HCT116 (cell line): Measurements from ENCODE around the gene DENND11. TPM values are rescaled to one million over a fixed set of nuclear protein-coding genes. Genes with fewer than 3 reads are reported as not detected.
A peak's percentile ranks its signal among the peaks of the same experiment; 100 is the strongest.

ENCODE experiments used
- ATAC-seq: fragments of 200-7000 bp; cut with Tn5 transposase; 2 replicates; pipeline ENCODE4 v1.9.1; 2020; ENCODE audit warnings: mild to moderate bottlenecking, moderate library complexity
- BruUV-seq: library from RNA; stranded (reverse); fragments of 400-500 nt; replicated peaks from 2 replicates; lab custom pipeline; 2021; lab: Mats Ljungman, UMichigan
- CTCF ChIA-PET: fragments of 300-600 bp; sonication (Branson Sonifier 250); formaldehyde crosslinking; loops from one replicate; lab custom pipeline; 2021; ENCODE audit warnings: antibody characterized with exemption; lab: Charles Lee
- POLR2A ChIA-PET: fragments of 300-600, 350-600 bp; sonication (Branson Sonifier 250); formaldehyde crosslinking; loops from one replicate; lab custom pipeline; 2021; ENCODE audit warnings: antibody characterized with exemption; lab: Charles Lee
- RAD21 ChIA-PET, 2 experiments: fragments of 300-600 bp; sonication (Branson Sonifier 250); formaldehyde crosslinking; loops; one replicate each; lab custom pipeline; 2023; ENCODE audit warnings: low total read pairs in 2 of 2; ENCODE audit not compliant: uncharacterized antibody in 2 of 2, unreplicated experiment in 2 of 2, low non-redundant PET in 1 of 2; lab: Charles Lee
- DNase-seq: peaks from one replicate; pipeline ENCODE4 v3.0.0-alpha.2; 2010; ENCODE audit warnings: low read depth, low spot score
- H2AFZ ChIP-seq: fragments of 200-600 bp; shearing (Covaris generic), sonication (generic); 2 replicates; pipeline ENCODE4 v1.6.1; 2017; ENCODE audit warnings: low read depth, mixed run types, mixed read lengths, antibody characterized with exemption, low read length; ENCODE audit not compliant: poor library complexity, severe bottlenecking
- H3K27ac ChIP-seq: 2 replicates; pipeline ENCODE4 v1.5.1; 2012; ENCODE audit warnings: low read depth, low read length
- H3K27me3 ChIP-seq: fragments of 200-600 bp; sonication (generic); 2 replicates; pipeline ENCODE4 v1.6.1; 2016; ENCODE audit warnings: mixed run types, low read length, mixed read lengths; ENCODE audit not compliant: insufficient read depth
- H3K36me3 ChIP-seq, 2 experiments: fragments of 200-500 bp in 1 of 2; fragments of 200-600 bp in 1 of 2; sonication (Bioruptor generic) in 1 of 2; sonication (generic) in 1 of 2; 2 replicates each; pipeline versions ENCODE4 v1.5.1 to v1.6.1; 2014 to 2016; ENCODE audit warnings: low read length in 2 of 2, inconsistent platforms in 1 of 2, mixed read lengths in 1 of 2, mixed run types in 1 of 2; ENCODE audit not compliant: insufficient read depth in 2 of 2, control insufficient read depth in 1 of 2
- H3K4me1 ChIP-seq, 2 experiments: fragments of 200-600 bp in 1 of 2; sonication (generic) in 1 of 2; 2 replicates each; pipeline versions ENCODE4 v1.5.1 to v1.6.1; 2012 to 2017; ENCODE audit warnings: low read length in 2 of 2, inconsistent platforms in 1 of 2, mild to moderate bottlenecking in 1 of 2, mixed read lengths in 1 of 2, mixed run types in 1 of 2, moderate library complexity in 1 of 2; ENCODE audit not compliant: insufficient read depth in 2 of 2, control insufficient read depth in 1 of 2
- H3K4me2 ChIP-seq: fragments of 200-600 bp; sonication (generic); 2 replicates; pipeline ENCODE4 v1.6.1; 2017; ENCODE audit warnings: mixed run types, low read length, mixed read lengths
- H3K4me3 ChIP-seq, 2 experiments: fragments of 200-600 bp in 1 of 2; sonication (generic) in 1 of 2; replicated peaks in 1 of 2; 2 replicates each; pipeline ENCODE4 v1.5.1; 2011 to 2016; ENCODE audit warnings: low read length in 2 of 2, control low read depth in 1 of 2, low read depth in 1 of 2, mild to moderate bottlenecking in 1 of 2, mixed read lengths in 1 of 2, mixed run types in 1 of 2
- H3K79me2 ChIP-seq: fragments of 200-600 bp; sonication (generic); 2 replicates; pipeline ENCODE4 v1.6.1; 2017; ENCODE audit warnings: mild to moderate bottlenecking, mixed run types, low read length, moderate library complexity, mixed read lengths; ENCODE audit not compliant: insufficient read depth
- H3K9ac ChIP-seq: fragments of 200-600 bp; sonication (generic); 2 replicates; pipeline ENCODE4 v1.6.1; 2016; ENCODE audit warnings: low read length, mixed read lengths
- H3K9me2 ChIP-seq: fragments of 200-600 bp; sonication (generic), shearing (Covaris generic); 2 replicates; pipeline ENCODE4 v1.6.1; 2017; ENCODE audit warnings: mixed run types, mild to moderate bottlenecking, moderate library complexity; ENCODE audit not compliant: insufficient read depth
- H3K9me3 ChIP-seq, 2 experiments: fragments of 200-500 bp in 1 of 2; fragments of 200-600 bp in 1 of 2; sonication (Bioruptor generic) in 1 of 2; sonication (generic) in 1 of 2; 2 replicates each; pipeline ENCODE4 v1.6.1; 2014 to 2017; ENCODE audit warnings: low read length in 2 of 2, mixed read lengths in 2 of 2, inconsistent platforms in 1 of 2, low read depth in 1 of 2, mild to moderate bottlenecking in 1 of 2, mixed run types in 1 of 2, moderate library complexity in 1 of 2; ENCODE audit not compliant: control insufficient read depth in 1 of 2, insufficient read depth in 1 of 2
- H4K20me1 ChIP-seq: fragments of 200-600 bp; sonication (generic), shearing (Covaris generic); 2 replicates; pipeline ENCODE4 v1.6.1; 2017; ENCODE audit warnings: mixed run types, mild to moderate bottlenecking, moderate library complexity; ENCODE audit not compliant: insufficient read depth
- CBX3 ChIP-seq: IDR thresholded peaks from 2 replicates; pipeline ENCODE4 v1.6.1; 2012; ENCODE audit warnings: low read depth
- EGR1 ChIP-seq: IDR thresholded peaks from 2 replicates; pipeline ENCODE4 v1.6.1; 2012; ENCODE audit warnings: low read depth
- ELF1 ChIP-seq: IDR thresholded peaks from 2 replicates; pipeline ENCODE4 v1.6.1; 2012; ENCODE audit warnings: low read depth, borderline replicate concordance
- EZH2 ChIP-seq: fragments of 200-600 bp; sonication (generic); IDR thresholded peaks from 2 replicates; pipeline ENCODE4 v1.6.1; 2017; ENCODE audit warnings: antibody characterized with exemption, mixed run types
- EZH2phosphoT487 ChIP-seq: fragments of 200-600 bp; IDR thresholded peaks from 2 replicates; pipeline ENCODE4 v1.6.1; 2018; ENCODE audit warnings: antibody characterized with exemption, borderline replicate concordance
- FOSL1 ChIP-seq: IDR thresholded peaks from 2 replicates; pipeline ENCODE4 v1.6.1; 2012; ENCODE audit warnings: low read depth
- POLR2A ChIP-seq: IDR thresholded peaks from 2 replicates; pipeline ENCODE4 v1.7.0; 2011; ENCODE audit warnings: borderline replicate concordance; ENCODE audit not compliant: insufficient read depth, insufficient read length; ENCODE audit errors: extremely low read depth
- POLR2AphosphoS5 ChIP-seq: IDR thresholded peaks from 2 replicates; pipeline ENCODE4 v1.6.1; 2011; ENCODE audit warnings: mild to moderate bottlenecking, low read depth, low read length, moderate library complexity
- RAD21 ChIP-seq: IDR thresholded peaks from 2 replicates; pipeline ENCODE4 v1.6.1; 2012; ENCODE audit warnings: low read depth, mild to moderate bottlenecking
- YY1 ChIP-seq: IDR thresholded peaks from 2 replicates; pipeline ENCODE4 v1.6.1; 2011; ENCODE audit warnings: low read length, low read depth, moderate library complexity, mild to moderate bottlenecking; ENCODE audit not compliant: insufficient replicate concordance; ENCODE audit errors: extremely low read depth
- ZFX ChIP-seq: fragments of 450-650 bp; IDR thresholded peaks from 2 replicates; pipeline ENCODE4 v1.6.1; 2017
- ZNF274 ChIP-seq: fragments of 200-500 bp; sonication (Bioruptor generic); IDR thresholded peaks from 2 replicates; pipeline ENCODE4 v1.6.1; 2014; ENCODE audit warnings: mild to moderate bottlenecking, low read depth, low read length, inconsistent platforms
- intact Hi-C: fragments of 100-400 bp; cut with micrococcal nuclease; formaldehyde crosslinking; loops from 2 replicates; pipeline ENCODE4 v1.10.0; 2022
- total RNA-seq: library from RNA; stranded (reverse); gene quantifications from one replicate; pipeline ENCODE4 v1.2.1, GENCODE V29; 2021; ENCODE audit not compliant: unreplicated experiment
- TF ChIP-seq, protein P1 (sequence below): IDR thresholded peaks from 2 replicates; pipeline ENCODE4 v1.6.1; 2012; ENCODE audit warnings: low read depth
- TF ChIP-seq, protein P2 (sequence below): IDR thresholded peaks from 2 replicates; pipeline ENCODE4 v1.6.1; 2012
- TF ChIP-seq, protein P3 (sequence below), 3 experiments: fragments of 200-600 bp in 1 of 3; sonication (generic) in 1 of 3; IDR thresholded peaks in 2 of 3; conservative IDR thresholded peaks in 1 of 3; 2 replicates each; pipeline ENCODE4 v1.5.1; 2012 to 2017; ENCODE audit warnings: low read depth in 2 of 3, low read length in 2 of 3, antibody characterized with exemption in 1 of 3, borderline replicate concordance in 1 of 3, control low read depth in 1 of 3, mild to moderate bottlenecking in 1 of 3, mixed read lengths in 1 of 3, mixed run types in 1 of 3, moderate library complexity in 1 of 3; ENCODE audit not compliant: insufficient read depth in 1 of 3

Gene DENND11
- total RNA-seq, 1 experiment from 2014 or later = 23.4 TPM

DNA sequence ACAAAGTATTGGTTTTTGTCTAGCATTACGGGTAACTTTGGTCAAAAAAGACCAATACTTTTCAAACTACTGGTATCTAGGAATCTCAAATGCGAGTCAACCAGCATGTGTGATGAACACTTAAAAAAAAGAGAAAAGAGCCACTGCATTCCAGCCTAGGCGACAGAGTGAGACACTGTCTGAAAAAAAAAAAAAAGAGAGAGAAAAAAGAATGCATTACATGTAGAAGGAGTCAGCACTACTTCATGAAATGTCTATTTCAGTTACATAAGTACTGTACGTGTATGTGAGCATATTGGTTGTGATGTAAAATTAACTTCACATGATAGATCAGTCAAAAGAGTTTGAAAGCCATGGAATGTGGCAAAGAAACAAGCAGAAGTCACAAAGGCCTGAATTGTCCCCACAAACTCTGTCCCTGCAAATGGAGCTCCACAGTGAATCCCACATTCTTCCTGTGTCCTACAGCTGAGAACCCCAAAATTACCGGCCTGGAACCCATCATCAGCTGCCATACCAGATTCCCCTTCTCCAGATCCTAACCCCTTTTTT is 1.6 kb downstream of the DENND11 start:
- no peak overlapping the region for H3K4me3 ChIP-seq
- CTCF ChIA-PET = no interaction called here
- TF ChIP-seq ELF1 = no peak
- no peak for TF ChIP-seq ZFX
- no peak for TF ChIP-seq FOSL1
- no peak for TF ChIP-seq EZH2
- no peak for TF ChIP-seq EGR1
- no peak for TF ChIP-seq CBX3
- TF ChIP-seq RAD21 = no peak
- TF ChIP-seq POLR2AphosphoS5 = no peak
- TF ChIP-seq, all 23 proteins: peak for 0

DNA sequence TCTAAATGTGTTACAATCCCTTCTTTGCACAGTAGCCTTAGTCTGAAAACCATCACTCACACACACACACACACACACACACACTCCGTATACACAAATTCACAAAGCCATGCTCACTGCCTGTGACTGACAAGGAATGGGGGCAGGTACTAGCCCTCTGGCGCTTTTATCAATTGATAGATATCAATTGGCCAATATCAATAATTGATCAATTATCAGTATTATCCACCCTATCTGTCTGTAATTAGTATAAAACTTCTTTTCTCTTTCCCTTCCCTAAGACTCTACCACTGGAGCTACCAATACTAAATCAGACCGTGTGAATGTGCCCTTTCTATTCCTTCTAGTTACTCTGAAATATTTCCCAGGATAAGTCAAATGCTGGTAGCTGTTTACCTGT is 2.1 kb downstream of the DENND11 start:
- Histone ChIP-seq H3K79me2 (peaks cover 3% of the 10 kb centered on the region; the same call in 1 of the 2 replicates), H2AFZ (no peak overlapping the region), H4K20me1 (no peaks in the 10 kb centered on the region), H3K4me2 (no peak overlapping the region), H3K9me3 (no peaks in the 10 kb centered on the region), H3K9me2 (no peaks in the 10 kb centered on the region), H3K4me3 (no peak overlapping the region), H3K27ac (no peak overlapping the region), H3K9ac (no peak overlapping the region), H3K4me1 (peaks cover 8 to 14% of the 10 kb centered on the region in 2 experiments; a peak in 2 of 4 replicates), H3K27me3 (no peaks in the 10 kb centered on the region), H3K36me3 (no peaks in the 10 kb centered on the region)
- RAD21 ChIA-PET = no interaction called here
- CTCF ChIA-PET = no interaction called here
- intact Hi-C loops = no loop called here
- no TSS peak for BruUV-seq
- no peak for ATAC-seq
- POLR2A ChIA-PET = no interaction called here
- no peak for DNase-seq
- TF ChIP-seq YY1 = no peak
- TF ChIP-seq ELF1 = no peak
- TF ChIP-seq POLR2AphosphoS5 = no peak
- TF ChIP-seq, protein P1, sequence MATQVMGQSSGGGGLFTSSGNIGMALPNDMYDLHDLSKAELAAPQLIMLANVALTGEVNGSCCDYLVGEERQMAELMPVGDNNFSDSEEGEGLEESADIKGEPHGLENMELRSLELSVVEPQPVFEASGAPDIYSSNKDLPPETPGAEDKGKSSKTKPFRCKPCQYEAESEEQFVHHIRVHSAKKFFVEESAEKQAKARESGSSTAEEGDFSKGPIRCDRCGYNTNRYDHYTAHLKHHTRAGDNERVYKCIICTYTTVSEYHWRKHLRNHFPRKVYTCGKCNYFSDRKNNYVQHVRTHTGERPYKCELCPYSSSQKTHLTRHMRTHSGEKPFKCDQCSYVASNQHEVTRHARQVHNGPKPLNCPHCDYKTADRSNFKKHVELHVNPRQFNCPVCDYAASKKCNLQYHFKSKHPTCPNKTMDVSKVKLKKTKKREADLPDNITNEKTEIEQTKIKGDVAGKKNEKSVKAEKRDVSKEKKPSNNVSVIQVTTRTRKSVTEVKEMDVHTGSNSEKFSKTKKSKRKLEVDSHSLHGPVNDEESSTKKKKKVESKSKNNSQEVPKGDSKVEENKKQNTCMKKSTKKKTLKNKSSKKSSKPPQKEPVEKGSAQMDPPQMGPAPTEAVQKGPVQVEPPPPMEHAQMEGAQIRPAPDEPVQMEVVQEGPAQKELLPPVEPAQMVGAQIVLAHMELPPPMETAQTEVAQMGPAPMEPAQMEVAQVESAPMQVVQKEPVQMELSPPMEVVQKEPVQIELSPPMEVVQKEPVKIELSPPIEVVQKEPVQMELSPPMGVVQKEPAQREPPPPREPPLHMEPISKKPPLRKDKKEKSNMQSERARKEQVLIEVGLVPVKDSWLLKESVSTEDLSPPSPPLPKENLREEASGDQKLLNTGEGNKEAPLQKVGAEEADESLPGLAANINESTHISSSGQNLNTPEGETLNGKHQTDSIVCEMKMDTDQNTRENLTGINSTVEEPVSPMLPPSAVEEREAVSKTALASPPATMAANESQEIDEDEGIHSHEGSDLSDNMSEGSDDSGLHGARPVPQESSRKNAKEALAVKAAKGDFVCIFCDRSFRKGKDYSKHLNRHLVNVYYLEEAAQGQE = no peak
- TF ChIP-seq EZH2phosphoT487 = no peak
- TF ChIP-seq RAD21 = no peak
- TF ChIP-seq POLR2A = no peak
- no peak for TF ChIP-seq ZNF274
- TF ChIP-seq, protein P2, sequence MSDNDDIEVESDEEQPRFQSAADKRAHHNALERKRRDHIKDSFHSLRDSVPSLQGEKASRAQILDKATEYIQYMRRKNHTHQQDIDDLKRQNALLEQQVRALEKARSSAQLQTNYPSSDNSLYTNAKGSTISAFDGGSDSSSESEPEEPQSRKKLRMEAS = no peak
- no peak for TF ChIP-seq EGR1
- TF ChIP-seq, protein P3, sequence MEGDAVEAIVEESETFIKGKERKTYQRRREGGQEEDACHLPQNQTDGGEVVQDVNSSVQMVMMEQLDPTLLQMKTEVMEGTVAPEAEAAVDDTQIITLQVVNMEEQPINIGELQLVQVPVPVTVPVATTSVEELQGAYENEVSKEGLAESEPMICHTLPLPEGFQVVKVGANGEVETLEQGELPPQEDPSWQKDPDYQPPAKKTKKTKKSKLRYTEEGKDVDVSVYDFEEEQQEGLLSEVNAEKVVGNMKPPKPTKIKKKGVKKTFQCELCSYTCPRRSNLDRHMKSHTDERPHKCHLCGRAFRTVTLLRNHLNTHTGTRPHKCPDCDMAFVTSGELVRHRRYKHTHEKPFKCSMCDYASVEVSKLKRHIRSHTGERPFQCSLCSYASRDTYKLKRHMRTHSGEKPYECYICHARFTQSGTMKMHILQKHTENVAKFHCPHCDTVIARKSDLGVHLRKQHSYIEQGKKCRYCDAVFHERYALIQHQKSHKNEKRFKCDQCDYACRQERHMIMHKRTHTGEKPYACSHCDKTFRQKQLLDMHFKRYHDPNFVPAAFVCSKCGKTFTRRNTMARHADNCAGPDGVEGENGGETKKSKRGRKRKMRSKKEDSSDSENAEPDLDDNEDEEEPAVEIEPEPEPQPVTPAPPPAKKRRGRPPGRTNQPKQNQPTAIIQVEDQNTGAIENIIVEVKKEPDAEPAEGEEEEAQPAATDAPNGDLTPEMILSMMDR (IDR thresholded peaks at IDR 0.05 in 2 of 3, conservative IDR thresholded peaks at IDR 0.05 in 1 of 3; ENCODE audit: borderline replicate concordance in 1 of 3, insufficient read depth in 1 of 3, low read depth in 2 of 3, low read length in 2 of 3) = no peak

More for the DNA sequence above, 1.6 kb downstream of the DENND11 start:
- H3K27ac ChIP-seq = no peak overlapping the region
- ChIA-PET POLR2A (no interaction called here), RAD21 (no interaction called here)
- no peaks in the 10 kb centered on the region for H3K36me3 ChIP-seq
- intact Hi-C loops = no loop called here
- H3K27me3 ChIP-seq = no peaks in the 10 kb centered on the region
- ATAC-seq (no peak), DNase-seq (no peak)
- no peaks in the 10 kb centered on the region for H3K9me2 ChIP-seq
- H4K20me1 ChIP-seq = no peaks in the 10 kb centered on the region
- H3K4me2 ChIP-seq = peak overlapping the region; percentile 46; the same call in 1 of the 2 replicates
- H3K4me1 ChIP-seq = peaks cover 8 to 14% of the 10 kb centered on the region in 2 experiments; a peak in 2 of 4 replicates
- H2AFZ ChIP-seq = no peak overlapping the region
- H3K9ac ChIP-seq = no peak overlapping the region
- H3K9me3 ChIP-seq = no peaks in the 10 kb centered on the region
- peaks cover 3% of the 10 kb centered on the region; the same call in 1 of the 2 replicates for H3K79me2 ChIP-seq
- BruUV-seq = TSS peak; percentile 47
